Activated CD4-positive, alpha-beta T cell treated with anti-CD3 and anti-CD28 coated beads, Interleukin-2, amount 50 U/mL, for 16 hours (primary cell): ENCODE data around the gene ZNF503.

Experiments used
- DNase-seq: peaks from one replicate; pipeline ENCODE4 v3.0.0-alpha.2; 2020

The ZNF503 gene

DNA sequence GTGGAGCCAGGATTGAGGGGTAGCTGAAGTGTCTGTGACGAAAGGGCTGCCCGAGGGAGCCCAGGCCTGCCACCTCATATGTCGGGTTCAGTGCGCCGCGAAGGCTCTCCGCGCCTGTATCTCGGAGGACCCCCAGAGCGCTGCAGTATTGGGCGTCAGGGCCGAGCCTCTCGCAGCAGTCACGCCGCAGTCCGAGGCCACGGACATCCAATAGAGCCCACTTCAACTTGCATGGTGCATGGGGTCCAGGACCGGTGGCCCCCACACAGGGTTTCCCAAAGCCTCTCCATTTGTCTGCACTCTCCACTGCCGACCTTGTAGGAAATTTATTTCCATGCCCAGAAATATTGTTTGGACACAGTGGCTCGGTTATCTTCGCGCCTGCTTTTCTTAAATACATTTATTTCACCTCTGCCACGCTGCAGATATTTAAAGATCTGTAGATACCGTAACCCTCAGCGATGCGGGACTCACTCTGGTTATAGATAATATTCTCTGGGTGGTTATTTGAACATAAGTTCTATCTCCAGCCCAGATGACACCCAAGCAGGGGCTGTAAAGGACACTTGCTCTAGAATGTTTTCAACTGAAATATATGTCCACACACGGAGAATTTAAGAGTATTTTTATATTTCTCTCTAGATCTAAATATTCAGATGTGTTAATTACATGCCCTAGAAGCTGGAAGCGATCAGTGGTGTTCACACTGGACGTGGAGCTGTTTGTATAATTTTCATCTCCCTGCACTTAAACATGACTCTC lies 5.1 kb upstream of the ZNF503 start:
- DNase-seq = no peak

DNA sequence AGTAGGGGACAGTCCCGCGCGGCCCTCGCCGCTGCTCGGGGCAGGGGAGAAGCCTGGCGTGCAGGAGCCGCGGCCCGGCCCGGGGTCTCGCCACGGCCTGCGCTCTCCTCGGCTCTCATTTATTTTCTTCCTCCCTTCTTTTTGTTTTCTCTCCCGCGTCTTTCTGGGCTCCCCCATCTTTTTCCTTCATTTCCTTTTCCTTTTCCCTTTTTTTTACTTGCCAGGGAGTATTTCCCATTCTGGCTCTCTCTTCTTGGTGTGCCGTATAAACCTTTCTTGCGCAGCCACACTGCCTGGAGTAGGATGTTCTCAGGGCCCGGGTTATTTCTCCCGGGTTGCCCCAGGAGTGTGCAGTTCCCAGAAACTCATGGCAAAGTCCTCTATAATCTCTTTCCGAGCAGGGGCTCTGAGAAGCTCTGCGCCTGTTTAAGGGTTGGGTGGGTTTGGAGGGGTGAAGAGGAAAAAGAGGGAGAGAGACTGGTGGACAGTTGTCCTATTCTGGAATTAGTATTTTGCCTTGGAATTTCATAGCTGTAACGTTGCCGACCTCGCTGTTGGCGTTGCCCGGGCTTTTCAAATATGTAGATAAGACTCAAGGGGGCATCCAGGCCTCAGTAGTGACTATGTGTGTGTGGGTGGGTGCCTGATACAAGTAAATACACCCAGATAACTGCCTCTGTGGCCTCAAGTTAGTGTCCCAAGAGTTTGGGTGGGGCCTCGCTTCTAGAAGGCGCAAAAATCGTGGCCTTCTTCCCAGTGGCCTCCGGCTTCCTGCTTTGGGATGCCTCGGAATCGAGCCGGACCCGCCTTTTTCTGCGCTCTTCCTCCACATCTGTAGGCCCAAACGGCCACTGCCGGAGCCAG lies 4.3 kb upstream of the ZNF503 start:
- no peak for DNase-seq

DNA sequence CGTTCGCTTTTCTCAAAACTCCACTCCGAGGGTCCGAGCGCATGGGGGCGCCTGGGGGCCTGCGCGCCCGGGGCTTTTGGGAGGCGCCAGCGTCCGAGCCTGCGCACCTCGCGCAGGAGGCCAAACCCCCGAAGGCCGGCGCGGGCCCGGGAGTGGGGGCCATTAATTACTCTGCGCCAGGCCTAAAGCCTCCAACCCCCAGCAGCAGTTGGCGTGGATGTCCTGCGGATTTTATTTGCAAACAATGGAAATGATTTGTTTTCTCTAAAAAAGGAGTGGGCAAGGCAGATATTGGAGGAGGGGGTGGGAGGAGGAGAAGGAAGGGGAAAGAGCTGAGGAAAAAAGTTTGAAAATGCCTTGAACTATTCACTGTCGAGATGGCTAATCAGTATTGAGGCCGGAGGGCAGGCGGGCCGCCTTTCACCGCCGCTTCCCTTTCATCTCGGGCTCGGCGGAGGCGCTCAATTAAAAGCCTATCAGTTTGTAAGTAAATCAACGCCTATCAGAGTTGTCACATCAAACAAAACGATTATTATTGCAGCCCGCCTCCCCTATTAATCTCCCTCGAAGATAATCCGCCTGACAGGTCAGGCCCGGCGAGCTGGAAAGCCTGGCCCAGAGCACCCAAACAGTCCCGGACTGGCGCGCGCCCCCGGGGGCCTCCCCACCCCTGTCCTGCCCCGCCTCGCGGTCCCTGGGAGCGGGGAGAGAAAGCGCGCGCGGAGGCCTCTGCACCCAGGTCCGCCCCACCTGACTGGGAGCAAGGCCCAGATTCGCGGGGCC lies 3.4 kb upstream of the ZNF503 start:
- no peak for DNase-seq

DNA sequence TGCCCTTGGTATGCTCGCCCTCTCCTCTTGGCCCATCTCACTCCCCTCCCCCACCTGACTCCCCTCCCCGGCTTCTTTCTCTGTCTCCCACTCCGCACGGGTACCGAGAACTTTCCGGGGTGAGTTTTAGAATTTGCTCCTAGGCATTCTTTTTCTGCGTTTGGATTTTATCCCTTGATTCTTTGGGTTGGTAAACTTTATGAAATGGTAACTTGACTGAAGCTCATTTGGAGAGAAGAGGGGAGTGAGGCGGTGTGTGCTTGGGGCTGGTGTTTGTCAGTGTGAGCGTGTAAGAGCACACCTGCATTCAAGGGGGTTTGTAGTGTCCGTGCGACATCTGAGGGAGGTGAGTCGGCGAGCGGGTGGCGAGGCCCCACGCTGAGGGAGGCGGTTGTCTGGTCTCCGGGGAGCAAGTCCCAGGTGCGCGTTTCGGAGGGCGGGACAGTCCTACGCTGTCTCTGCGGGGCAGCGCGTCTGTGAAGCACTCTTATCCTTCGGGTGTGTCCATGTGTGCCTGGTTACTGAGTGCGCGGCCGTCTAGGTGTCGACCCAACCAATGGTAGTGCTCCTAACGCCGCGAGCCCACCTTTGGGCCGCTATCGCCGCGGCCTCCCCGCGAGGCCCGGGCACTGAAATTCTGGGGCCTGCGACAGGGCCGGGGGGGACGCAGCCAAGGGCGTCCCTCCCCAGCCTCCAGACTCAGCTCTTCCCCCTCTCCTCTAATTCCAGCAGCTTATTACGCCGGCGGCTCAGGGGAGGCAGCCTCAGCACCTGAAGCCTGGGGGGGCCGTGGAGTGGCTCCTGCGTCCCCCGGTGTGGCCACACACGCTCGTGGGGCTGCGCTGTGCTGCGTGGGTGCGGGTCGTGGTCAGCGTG lies 2.6 kb upstream of the ZNF503 start:
- DNase-seq = no peak

DNA sequence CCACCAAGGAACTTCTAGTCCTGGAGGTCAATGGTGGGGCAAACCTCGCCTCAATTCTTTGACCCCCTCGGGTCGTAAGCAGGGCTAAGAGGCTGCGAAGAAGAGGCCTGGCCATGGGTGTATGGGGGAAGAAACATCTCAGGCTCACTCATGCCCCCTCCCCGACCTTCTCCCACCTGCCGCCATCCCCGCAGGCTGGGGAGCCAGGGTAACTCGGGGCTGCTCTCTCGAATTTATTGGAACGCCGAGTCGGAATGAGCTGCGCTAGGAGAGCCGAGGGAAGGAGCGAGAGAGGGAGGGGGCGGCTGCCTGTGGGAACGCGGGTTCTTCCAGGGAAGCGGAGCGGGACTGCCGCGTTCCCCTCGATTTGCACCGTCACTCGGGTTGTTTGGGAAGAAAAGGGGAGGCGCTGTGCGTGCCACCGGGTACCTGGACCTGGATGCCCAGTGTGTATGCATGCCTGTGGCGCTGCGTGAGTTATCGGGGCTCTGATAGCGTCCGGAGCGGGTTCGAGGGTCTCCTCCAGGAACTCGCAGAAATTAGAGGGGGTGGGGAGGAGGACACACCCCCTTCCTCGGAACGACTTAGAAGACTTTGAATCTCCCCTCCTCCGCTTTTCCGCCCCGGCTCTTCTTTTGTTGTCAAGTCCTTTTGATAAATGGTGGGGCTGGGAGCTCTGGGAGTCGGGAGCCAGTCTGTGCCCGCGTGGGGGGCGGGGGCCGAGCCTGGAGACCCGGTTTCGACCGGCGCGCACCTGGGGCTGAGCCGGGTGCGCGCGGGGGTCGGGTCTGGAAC lies 1.8 kb upstream of the ZNF503 start:
- DNase-seq = no peak

DNA sequence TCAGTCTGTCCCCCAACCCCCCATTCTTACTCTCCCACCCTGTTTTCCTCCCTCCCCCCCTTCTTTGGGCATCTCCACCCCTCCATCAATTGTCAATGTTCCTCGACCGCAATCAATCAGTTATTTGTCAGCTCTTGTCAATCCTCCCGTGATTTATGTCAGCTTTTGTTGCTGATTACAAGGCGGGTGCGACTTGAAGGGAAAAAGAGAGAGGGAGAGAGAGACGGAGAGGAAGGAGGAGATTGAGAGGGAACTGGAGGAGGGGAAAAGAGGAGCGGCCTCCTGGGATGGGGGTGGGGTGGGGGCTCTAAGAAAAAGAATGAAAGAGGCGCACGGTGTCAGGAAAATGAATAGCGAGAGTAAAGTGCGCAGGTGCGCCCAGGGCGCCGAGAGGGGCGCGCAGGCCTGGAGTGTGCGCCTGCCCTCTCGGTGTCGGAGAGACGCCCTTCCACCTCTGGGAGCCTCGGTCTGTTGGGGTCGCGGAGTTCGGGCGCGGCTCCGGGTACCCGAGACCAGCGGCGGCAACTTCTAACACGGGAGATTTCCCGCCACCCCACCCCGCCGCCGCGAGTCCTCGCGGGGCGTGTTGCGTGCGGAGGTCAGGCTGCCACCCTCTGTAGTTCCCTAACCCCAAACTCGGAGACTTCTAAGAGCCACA lies 1.1 kb upstream of the ZNF503 start:
- DNase-seq = no peak

DNA sequence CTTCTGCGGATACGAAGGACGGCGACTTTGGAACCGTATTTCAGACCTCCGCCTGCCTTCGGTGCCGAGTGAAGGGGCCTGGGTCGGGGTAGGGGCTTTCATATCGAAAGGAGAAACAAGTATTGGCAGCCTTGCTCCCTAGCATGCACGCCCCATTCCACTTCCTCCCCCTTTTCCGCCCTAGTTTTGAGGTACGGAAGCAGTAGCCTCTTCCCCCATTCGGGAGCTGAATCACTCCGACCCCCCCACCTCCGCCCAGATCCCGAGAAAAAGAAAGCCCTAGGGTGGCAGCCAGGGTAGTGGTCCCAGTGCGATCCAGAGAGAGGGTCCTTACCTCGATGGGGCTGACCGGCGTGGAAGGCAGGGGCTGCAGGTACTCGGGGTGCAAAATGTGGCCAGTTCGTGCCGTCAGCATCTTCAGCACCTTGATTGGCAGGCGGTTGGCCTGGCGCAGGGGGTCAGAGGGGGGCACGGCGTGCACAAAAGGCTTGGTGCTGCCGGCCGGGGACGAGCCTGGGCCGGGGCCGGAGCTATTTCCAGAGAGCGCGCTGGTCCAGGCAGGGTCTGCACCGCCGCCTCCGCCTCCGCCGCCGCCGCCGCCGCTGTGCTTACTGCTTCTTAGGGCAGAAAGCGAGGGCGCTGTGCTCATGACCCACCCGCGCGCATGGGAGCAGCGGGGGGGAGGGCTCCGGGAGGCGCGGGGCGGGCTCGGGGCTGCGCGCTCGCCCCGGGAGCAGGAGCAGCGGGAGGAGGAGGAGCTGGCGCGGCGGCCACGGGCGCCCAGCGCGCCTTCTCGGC lies 594 bp downstream of the ZNF503 start:
- DNase-seq = no peak

DNA sequence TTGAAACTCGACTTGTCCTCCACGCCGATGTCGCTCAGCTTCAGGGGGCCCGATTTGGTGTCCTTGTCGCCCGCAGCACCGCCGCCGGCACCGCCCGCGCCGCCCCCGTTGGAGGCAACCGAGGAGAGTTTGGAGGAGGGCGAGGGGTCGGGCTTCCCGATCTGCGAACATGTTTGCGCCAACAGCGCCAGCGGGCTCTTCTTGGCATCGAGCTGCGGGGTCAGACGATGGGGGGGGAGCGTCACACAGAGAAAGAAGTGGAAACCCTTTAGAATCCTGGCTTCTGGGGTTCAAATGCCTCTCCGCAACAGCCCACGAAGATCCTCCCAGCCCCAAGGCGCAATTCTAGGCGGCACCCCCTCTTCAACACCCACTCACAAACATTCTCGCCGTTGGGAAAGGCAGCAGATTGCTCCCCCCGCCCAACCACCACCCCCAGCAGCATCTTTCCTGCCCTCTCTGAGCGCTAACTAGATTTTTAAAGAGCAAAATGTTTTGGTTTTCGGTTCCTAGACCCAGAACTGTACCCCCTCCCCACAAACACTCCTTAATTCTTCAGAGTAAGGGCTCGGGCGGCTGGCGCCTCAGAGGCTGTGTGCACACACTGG lies 1.3 kb downstream of the ZNF503 start:
- DNase-seq = no peak

DNA sequence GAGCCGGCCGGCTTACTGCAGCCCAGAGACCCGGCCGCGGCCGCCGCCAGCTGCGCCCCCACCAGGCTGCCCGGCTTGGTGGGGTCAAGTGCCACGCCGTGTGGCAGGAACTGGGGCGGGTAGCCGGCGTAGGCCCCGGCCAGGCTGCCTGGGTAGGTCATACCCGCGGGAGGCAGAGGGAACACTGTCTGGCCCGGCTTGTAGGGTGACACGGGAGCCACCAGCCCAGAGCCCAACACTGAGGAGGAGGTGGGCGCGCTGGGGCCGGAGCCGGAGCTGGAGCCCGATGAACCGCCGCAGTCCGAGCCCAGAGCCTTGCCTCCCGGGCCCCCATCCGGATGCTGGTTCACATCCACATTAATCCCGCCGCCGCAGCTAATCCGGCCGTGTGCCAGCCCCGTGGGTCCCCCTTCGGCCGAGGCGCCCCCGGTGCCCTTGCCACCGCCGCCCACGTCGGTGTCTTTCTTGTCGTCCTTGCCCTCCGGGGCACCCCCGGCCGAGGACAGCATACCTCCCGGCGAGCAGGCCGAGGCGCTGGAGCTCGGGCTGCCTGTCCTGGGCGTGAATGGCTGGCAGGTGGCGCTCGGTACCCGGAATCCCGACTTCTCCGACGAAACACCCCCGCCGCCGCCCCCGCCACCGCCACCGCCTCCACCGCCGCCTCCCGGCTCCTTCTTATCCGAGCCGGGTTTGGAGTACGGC lies 2.0 kb downstream of the ZNF503 start:
- DNase-seq = peak; percentile 60

DNA sequence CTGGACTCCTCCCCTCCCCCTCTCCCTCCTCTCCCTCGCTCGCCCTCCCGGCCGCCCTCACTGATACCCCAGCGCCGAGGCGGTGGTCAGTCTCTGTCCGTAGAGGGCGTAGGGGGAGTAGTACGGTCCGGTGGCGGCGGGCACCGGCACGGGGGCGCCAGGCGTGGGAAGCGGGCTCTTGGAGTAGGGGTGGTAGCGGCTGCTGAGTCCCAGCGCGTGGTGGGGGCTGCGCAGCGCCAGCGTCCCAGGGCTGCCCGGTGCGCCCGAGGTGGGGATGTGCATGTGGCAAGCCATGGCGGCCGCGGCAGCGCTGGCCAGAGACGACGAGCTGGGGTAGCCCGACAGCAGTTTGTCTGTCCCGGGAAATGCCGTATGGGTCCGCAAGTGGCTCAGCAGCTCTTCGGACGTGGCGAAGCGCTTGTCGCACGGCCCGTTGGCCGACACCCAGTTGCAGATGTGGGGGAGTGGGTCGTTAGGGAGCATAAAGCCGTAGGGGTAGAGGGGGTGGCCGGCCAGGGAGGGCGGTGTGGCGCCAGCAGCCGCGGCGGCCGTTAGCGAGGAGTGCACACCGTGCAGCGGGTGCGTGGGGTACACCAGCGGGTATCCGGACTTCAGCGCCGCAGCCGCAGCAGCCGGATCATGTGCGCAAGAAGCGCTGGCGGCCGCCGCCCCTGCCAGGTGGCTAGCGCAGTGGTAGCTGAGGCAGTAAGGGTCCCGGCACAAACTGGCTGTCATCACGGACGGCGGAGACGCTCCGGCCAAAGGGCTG lies 2.7 kb downstream of the ZNF503 start:
- no peak for DNase-seq

DNA sequence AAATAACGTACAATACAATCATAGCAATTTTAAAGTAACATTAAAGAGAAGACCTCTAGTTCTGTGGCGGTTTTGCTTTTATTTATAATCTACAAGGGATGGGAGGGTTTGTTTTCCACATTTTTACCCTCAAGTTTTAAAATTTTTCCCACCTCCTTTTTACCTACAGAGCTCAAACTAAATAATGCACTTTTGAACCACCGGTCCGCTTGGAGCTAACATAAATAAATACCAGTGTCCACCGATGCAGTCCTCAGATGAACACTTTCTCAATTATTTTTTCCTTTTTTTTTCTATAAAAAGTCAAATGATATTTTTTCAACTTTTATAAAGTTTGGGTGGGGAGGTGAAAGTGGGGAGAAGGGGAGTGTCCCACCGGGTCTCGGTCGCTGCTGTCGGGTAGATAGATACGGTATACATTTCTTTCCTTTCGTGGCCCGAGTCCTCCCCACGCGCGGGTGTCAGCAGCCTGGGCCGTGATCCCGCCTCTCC lies 3.3 kb downstream of the ZNF503 start:
- no peak for DNase-seq

DNA sequence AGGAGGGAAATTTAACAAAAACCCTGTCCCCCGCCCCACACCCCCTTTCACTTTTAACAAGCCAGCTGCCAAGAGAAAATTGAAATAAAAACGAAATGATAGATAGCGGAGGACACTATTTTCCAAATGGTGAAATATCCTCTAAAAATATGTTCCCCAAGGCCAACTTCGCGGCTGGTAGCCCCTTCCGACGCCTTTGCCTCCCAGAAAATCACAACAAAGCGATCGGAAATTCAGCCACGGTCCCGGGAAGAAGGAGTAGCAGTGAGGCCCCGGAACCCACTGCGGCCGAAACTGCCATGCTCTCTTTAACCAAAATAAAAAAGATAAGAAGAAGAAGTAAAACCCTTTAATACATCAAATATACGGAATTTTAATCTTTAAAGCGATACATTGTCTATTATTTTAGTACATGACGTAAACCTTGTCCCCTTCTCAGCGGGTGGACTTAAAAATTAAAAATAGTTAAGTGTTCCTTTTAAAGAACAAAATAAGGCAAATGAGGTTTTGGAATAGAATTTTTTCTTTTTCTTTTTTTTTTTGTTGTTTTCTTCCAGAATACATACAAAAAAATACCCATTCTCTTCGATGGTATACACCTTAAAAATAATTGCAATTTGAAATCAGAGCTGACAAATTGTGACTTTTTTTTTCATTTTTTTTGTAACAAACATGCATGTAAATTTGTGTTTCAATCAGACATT lies 3.9 kb downstream of the ZNF503 start:
- DNase-seq = no peak

DNA sequence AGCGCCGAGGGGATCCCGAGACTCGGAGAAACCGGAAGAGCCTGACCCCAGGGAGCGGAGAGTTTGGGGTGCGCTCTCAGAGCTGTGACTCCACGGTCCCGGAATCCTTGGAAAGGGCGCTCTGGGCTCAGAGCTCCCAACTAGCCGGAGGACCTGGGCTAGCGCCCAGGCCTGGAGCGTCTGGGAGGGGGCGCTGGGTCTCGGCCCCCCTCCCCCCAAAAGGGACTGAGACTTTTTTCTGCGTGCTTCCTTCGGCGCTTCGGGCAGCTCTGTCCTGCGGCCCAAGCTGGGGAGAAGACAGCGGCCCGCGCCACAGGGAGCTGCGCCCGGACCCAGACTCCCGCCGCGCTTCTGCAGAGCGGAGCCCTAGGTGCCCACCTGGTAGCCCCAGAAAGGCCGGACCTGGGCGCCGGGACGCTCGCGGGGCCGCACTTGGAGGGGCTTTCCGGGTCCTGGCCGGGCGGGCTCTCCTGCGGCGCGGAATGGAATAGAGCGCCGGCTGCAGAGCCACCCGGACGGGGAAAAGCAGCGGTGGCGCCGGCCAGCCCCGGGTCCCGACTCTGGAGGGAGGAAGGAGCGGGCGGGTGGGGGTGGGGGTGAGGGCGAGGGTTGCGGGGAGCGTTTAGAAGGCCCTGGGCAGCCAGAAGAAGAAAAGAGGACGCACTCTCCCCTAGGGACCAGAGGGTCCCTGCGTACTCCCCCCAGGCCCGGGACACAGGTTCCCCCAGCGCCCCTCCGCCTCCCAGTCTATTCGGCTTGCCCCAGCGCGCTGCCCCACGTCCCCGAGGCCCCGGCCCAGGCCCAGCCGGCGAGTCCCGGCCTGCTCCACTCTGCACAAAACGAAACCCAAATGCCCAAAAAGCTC lies 4.7 kb downstream of the ZNF503 start:
- DNase-seq = no peak

DNA sequence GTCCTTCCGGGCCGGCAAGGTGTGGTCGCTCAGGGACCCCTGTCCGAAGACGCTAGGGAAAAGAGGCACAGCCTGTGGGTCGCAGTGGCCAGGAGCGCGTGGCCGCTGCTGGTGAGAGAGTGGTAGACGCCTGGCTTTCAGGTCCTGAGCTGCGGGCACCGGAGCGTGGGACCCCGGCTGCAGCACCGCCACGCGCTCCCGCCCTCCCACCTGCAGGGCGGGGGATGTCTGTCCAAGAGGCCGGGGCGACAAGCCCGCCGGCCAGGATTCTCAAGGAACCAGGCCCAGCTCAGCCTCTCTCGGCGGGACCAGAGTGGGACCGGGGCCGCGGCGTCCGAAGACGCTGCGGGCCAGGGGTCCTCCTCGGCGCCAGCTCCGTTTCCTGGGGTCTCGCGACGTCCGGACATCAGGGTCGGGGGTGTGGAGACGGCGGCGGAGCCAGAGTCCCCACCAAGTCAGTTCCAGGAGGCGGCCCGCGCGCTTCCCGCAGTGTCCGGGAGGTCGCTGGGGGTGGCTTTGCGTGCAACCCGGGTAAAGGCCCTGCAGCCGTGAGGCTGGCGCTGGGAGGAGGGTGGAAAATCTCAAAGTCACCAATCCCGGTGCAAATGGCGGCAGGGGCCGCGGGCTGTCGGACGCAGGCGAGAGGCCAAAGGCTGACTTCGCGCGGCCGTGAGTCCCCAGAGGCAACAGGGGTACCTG lies 5.5 kb downstream of the ZNF503 start:
- no peak for DNase-seq

DNA sequence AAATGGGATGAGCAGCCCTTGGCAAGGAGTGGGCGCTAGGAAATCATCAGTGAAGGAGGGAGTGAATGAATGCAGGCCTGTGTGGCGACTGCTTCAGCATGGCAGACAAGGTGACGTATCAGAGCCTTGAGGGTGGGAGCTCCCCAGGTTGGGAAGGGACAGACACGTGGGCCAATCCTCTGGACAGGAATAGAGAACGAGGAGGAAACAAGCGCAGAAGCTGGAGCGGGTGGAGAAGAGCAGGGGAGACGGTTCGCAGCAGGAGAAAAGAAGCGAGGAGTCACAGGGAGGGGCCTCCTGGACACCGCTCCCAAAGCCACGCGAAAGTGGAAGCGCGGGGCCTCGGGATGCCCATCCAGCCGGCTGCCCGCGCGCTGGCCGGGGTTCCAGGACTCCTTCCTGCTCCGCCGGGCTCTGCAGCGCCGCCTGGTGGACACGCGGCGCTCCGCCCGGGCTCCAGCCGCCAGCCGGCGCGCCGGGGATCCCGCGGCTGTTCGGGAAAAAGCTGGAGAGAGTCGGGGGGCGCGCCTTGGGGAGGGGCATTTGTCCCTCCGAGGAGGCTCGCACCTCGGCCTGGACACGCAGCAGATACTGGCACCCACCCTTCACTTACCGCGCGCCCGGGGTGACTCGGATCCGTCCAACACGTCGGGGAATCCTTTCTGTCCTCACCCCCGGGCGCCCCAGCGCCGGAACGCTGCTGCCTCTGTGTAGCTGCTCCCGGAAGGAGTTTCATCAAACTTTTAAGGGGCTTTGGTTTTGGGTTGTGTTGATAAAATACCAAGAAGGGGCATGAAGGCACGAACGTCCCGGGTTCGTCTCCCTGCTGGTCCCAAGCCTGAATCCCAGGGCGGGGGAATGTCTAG lies 6.3 kb downstream of the ZNF503 start:
- peak; percentile 18 for DNase-seq
